22Rv1 (cell line): ENCODE measurements around the gene ABL2.

ENCODE experiments used
- CTCF ChIP-seq: fragments of 450-650 bp; IDR thresholded peaks from 2 replicates; pipeline ENCODE4 v1.5.1; 2017; ENCODE audit warnings: mild to moderate bottlenecking
- ZFX ChIP-seq: fragments of 450-650 bp; IDR thresholded peaks from 2 replicates; pipeline ENCODE4 v1.6.1; 2017; ENCODE audit warnings: antibody characterized with exemption, borderline replicate concordance

- TF ChIP-seq CTCF (no peak), ZFX (no peak)
Observed at GRCh38 chr1:179228783-179229213, 679 bp downstream of the ABL2 start.
